Naive thymus-derived CD4-positive, alpha-beta T cell (primary cell): ENCODE results near the gene SEC14L5. TPM values are rescaled to one million over a fixed set of nuclear protein-coding genes. Genes with fewer than 3 reads are reported as not detected.

ENCODE experiments used
- ATAC-seq: fragments of 150-1000 bp; cut with Tn5 transposase; 2 replicates; pipeline ENCODE4 v1.10.0; 2021; ENCODE audit warnings: mild to moderate bottlenecking, moderate library complexity
- CTCF ChIA-PET: fragments of 350-600 bp; sonication (Branson Sonifier 250); formaldehyde crosslinking; loops from one replicate; lab custom pipeline; 2021; ENCODE audit warnings: antibody characterized with exemption; lab: Charles Lee
- POLR2A ChIA-PET: fragments of 350-600 bp; sonication (Branson Sonifier 250); formaldehyde crosslinking; loops from one replicate; lab custom pipeline; 2021; ENCODE audit warnings: antibody characterized with exemption, inconsistent platforms; lab: Charles Lee
- DNase-seq, 9 donors: peaks; one replicate each; pipeline versions ENCODE4 v3.0.0 to v3.0.0-alpha.2; 2020 to 2022; ENCODE audit warnings: mixed read lengths in 1 of 9
- H3K27ac ChIP-seq: one replicate; pipeline ENCODE4 v1.7.0; 2013; ENCODE audit warnings: mild to moderate bottlenecking, low read depth, low read length, moderate library complexity
- H3K27me3 ChIP-seq, 2 donors: one replicate each; pipeline ENCODE4 v1.7.0; 2013; ENCODE audit warnings: low read length in 2 of 2, mild to moderate bottlenecking in 2 of 2, moderate library complexity in 2 of 2; ENCODE audit not compliant: control insufficient read depth in 2 of 2, insufficient read depth in 2 of 2
- H3K36me3 ChIP-seq, 3 experiments: 1 replicate in 2 of 3; 2 replicates in 1 of 3; pipeline ENCODE4 v1.7.0; 2013; ENCODE audit warnings: low read length in 3 of 3, mild to moderate bottlenecking in 3 of 3, moderate library complexity in 1 of 3; ENCODE audit not compliant: insufficient read depth in 3 of 3, control insufficient read depth in 2 of 3
- H3K4me1 ChIP-seq, 2 donors: one replicate each; pipeline ENCODE4 v1.7.0; 2013; ENCODE audit warnings: low read length in 2 of 2, mild to moderate bottlenecking in 2 of 2, moderate library complexity in 1 of 2; ENCODE audit not compliant: control insufficient read depth in 2 of 2, insufficient read depth in 2 of 2
- H3K4me3 ChIP-seq: 2 replicates; pipeline ENCODE4 v1.7.0; 2013; ENCODE audit warnings: mild to moderate bottlenecking, low read length
- H3K9me3 ChIP-seq, 3 experiments: 1 replicate in 2 of 3; 2 replicates in 1 of 3; pipeline ENCODE4 v1.7.0; 2013; ENCODE audit warnings: low read length in 3 of 3; ENCODE audit not compliant: control insufficient read depth in 2 of 3
- H3K27ac Mint-ChIP-seq, 9 donors: one replicate each; pipeline ENCODE4 v1.8.0; 2020 to 2022; ENCODE audit warnings: mixed read lengths in 9 of 9, mild to moderate bottlenecking in 8 of 9, moderate library complexity in 5 of 9, inconsistent platforms in 2 of 9
- H3K27me3 Mint-ChIP-seq, 5 donors: one replicate each; pipeline ENCODE4 v1.8.0; 2021 to 2022; ENCODE audit warnings: mixed read lengths in 5 of 5, mild to moderate bottlenecking in 1 of 5
- H3K36me3 Mint-ChIP-seq, 5 donors: one replicate each; pipeline ENCODE4 v1.8.0; 2020 to 2022; ENCODE audit warnings: mixed read lengths in 5 of 5, mild to moderate bottlenecking in 3 of 5, inconsistent platforms in 1 of 5
- H3K4me1 Mint-ChIP-seq, 7 donors: one replicate each; pipeline ENCODE4 v1.8.0; 2020 to 2022; ENCODE audit warnings: mixed read lengths in 7 of 7, mild to moderate bottlenecking in 3 of 7, inconsistent platforms in 1 of 7
- H3K4me3 Mint-ChIP-seq, 10 donors: one replicate each; pipeline ENCODE4 v1.8.0; 2020 to 2022; ENCODE audit warnings: mild to moderate bottlenecking in 10 of 10, mixed read lengths in 10 of 10, moderate library complexity in 6 of 10, inconsistent platforms in 2 of 10
- H3K9me3 Mint-ChIP-seq, 11 donors: one replicate each; pipeline ENCODE4 v1.8.0; 2020 to 2022; ENCODE audit warnings: mixed read lengths in 11 of 11, mild to moderate bottlenecking in 4 of 11, inconsistent platforms in 1 of 11, moderate library complexity in 1 of 11
- intact Hi-C, 2 donors: fragments of 100-400 bp; cut with micrococcal nuclease; formaldehyde crosslinking; loops; one replicate each; pipeline ENCODE4 v1.15.1; 2023
- polyA plus RNA-seq, 2 donors: library from polyadenylated mRNA; unstranded; fragments of 300-500 nt; fragmentation: Illumina TruSeq; gene quantifications; one replicate each; pipeline ENCODE4 v1.2.3, GENCODE V29; 2021
- total RNA-seq, 6 experiments: library from RNA in 5 of 6; stranded (reverse) in 5 of 6; gene quantifications; 1 replicate in 5 of 6; 2 replicates in 1 of 6; pipeline ENCODE4 v1.2.3 and lab custom pipeline; 2021 to 2026

SEC14L5 gene
- total and polyA plus RNA-seq, 7 experiments from 2014 or later = 0.21 to 1.0 TPM; not detected in 5

GRCh38 chr16:5012887-5013286, 54.8 kb downstream of the SEC14L5 start:
- Mint-ChIP-seq H3K27me3 (peaks cover 0 to 14% (median 4%) of the 10 kb centered on the region in 5 donors), H3K36me3 (no peaks in the 10 kb centered on the region), H3K9me3 (no peaks in the 10 kb centered on the region), H3K4me1 (peaks cover 0 to 2% (median 0%) of the 10 kb centered on the region in 7 donors), H3K4me3 (no peak overlapping the region), H3K27ac (no peak overlapping the region)
- H3K27me3 ChIP-seq = no peaks in the 10 kb centered on the region
- ChIA-PET POLR2A (no interaction called here), CTCF (no interaction called here)
- H3K36me3 ChIP-seq = no peaks in the 10 kb centered on the region
- no peaks in the 10 kb centered on the region for H3K4me1 ChIP-seq
- DNase-seq (no peak), ATAC-seq (no peak)
- H3K27ac ChIP-seq = no peak overlapping the region
- intact Hi-C loops = no loop called here
- H3K9me3 ChIP-seq = no peaks in the 10 kb centered on the region
- H3K4me3 ChIP-seq = no peak overlapping the region

- H3K27me3 Mint-ChIP-seq = peaks cover 0 to 7% (median 3%) of the 10 kb centered on the region in 5 donors
- Histone ChIP-seq H3K36me3 (no peaks in the 10 kb centered on the region), H3K27ac (no peak overlapping the region), H3K27me3 (no peaks in the 10 kb centered on the region), H3K9me3 (no peaks in the 10 kb centered on the region), H3K4me3 (no peak overlapping the region), H3K4me1 (no peaks in the 10 kb centered on the region)
- DNase-seq (no peak), ATAC-seq (no peak)
- H3K4me1 Mint-ChIP-seq = peaks cover 0 to 2% (median 0%) of the 10 kb centered on the region in 7 donors
- CTCF ChIA-PET = no interaction called here
- H3K4me3 Mint-ChIP-seq = no peak overlapping the region
- no peaks in the 10 kb centered on the region for H3K9me3 Mint-ChIP-seq
- POLR2A ChIA-PET = no interaction called here
- H3K36me3 Mint-ChIP-seq = no peaks in the 10 kb centered on the region
- intact Hi-C loops = no loop called here
- H3K27ac Mint-ChIP-seq = no peak overlapping the region
Observed at GRCh38 chr16:5015351-5015750, 57.2 kb downstream of the SEC14L5 start.

- Mint-ChIP-seq H3K36me3 (no peaks in the 10 kb centered on the region), H3K4me3 (no peak overlapping the region), H3K27ac (no peak overlapping the region), H3K4me1 (peaks cover 0 to 2% (median 0%) of the 10 kb centered on the region in 7 donors), H3K9me3 (no peaks in the 10 kb centered on the region), H3K27me3 (peaks cover 0 to 9% (median 0%) of the 10 kb centered on the region in 5 donors)
- Histone ChIP-seq H3K27ac (no peak overlapping the region), H3K4me1 (no peaks in the 10 kb centered on the region), H3K36me3 (no peaks in the 10 kb centered on the region), H3K9me3 (no peaks in the 10 kb centered on the region), H3K4me3 (no peak overlapping the region), H3K27me3 (no peaks in the 10 kb centered on the region)
- CTCF ChIA-PET = no interaction called here
- POLR2A ChIA-PET = no interaction called here
- ATAC-seq (no peak), DNase-seq (no peak)
- intact Hi-C loops = no loop called here
Observed at GRCh38 chr16:5015887-5016286, 57.8 kb downstream of the SEC14L5 start.

GRCh38 chr16:5016967-5017677, 59.0 kb downstream of the SEC14L5 start:
- Histone ChIP-seq H3K27me3 (no peaks in the 10 kb centered on the region), H3K4me3 (no peak overlapping the region), H3K4me1 (no peaks in the 10 kb centered on the region), H3K9me3 (no peaks in the 10 kb centered on the region), H3K36me3 (no peaks in the 10 kb centered on the region), H3K27ac (no peak overlapping the region)
- H3K4me1 Mint-ChIP-seq = peaks cover 0 to 2% (median 0%) of the 10 kb centered on the region in 7 donors
- no peaks in the 10 kb centered on the region for H3K36me3 Mint-ChIP-seq
- no peak overlapping the region for H3K4me3 Mint-ChIP-seq
- ChIA-PET POLR2A (no interaction called here), CTCF (no interaction called here)
- no peak overlapping the region for H3K27ac Mint-ChIP-seq
- H3K27me3 Mint-ChIP-seq = peaks cover 0 to 9% (median 0%) of the 10 kb centered on the region in 5 donors
- DNase-seq (no peak), ATAC-seq (no peak)
- intact Hi-C loops = no loop called here
- no peaks in the 10 kb centered on the region for H3K9me3 Mint-ChIP-seq

- DNase-seq (no peak), ATAC-seq (no peak)
- Histone ChIP-seq H3K27ac (no peak overlapping the region), H3K4me3 (no peak overlapping the region), H3K27me3 (no peaks in the 10 kb centered on the region), H3K4me1 (no peaks in the 10 kb centered on the region), H3K9me3 (no peaks in the 10 kb centered on the region), H3K36me3 (no peaks in the 10 kb centered on the region)
- intact Hi-C loops = no loop called here
- H3K27ac Mint-ChIP-seq = no peak overlapping the region
- H3K4me3 Mint-ChIP-seq = no peak overlapping the region
- H3K36me3 Mint-ChIP-seq = no peaks in the 10 kb centered on the region
- ChIA-PET POLR2A (no interaction called here), CTCF (no interaction called here)
- H3K4me1 Mint-ChIP-seq = peaks cover 0 to 2% (median 0%) of the 10 kb centered on the region in 7 donors
- H3K9me3 Mint-ChIP-seq = no peaks in the 10 kb centered on the region
- H3K27me3 Mint-ChIP-seq = peaks cover 0 to 9% (median 0%) of the 10 kb centered on the region in 5 donors
Observed at GRCh38 chr16:5017678-5017969, 59.5 kb downstream of the SEC14L5 start.

- POLR2A ChIA-PET = no interaction called here
- no peak overlapping the region for H3K27ac Mint-ChIP-seq
Observed at GRCh38 chr16:5018793-5019192, 60.7 kb downstream of the SEC14L5 start.

GRCh38 chr16:5019775-5020174, 61.6 kb downstream of the SEC14L5 start:
- CTCF ChIA-PET = no interaction called here
- intact Hi-C loops = no loop called here
- Histone ChIP-seq H3K4me3 (no peak overlapping the region), H3K27ac (no peak overlapping the region), H3K4me1 (no peaks in the 10 kb centered on the region), H3K27me3 (no peaks in the 10 kb centered on the region), H3K9me3 (no peaks in the 10 kb centered on the region), H3K36me3 (no peaks in the 10 kb centered on the region)
- Mint-ChIP-seq H3K27ac (no peak overlapping the region), H3K36me3 (no peaks in the 10 kb centered on the region), H3K27me3 (peaks cover 0 to 9% (median 0%) of the 10 kb centered on the region in 5 donors), H3K9me3 (no peaks in the 10 kb centered on the region), H3K4me1 (peaks cover 0 to 2% (median 0%) of the 10 kb centered on the region in 7 donors), H3K4me3 (no peak overlapping the region)
- POLR2A ChIA-PET = interaction anchor here (0.9 kb wide), 1 partner anchor 14 kb away, joined by 3 read pairs; the partner anchor contains the start of gene NAGPA
- ATAC-seq (no peak), DNase-seq (no peak)

More at GRCh38 chr16:5018793-5019192, 60.7 kb downstream of the SEC14L5 start:
- Histone ChIP-seq H3K36me3 (no peaks in the 10 kb centered on the region), H3K27me3 (no peaks in the 10 kb centered on the region), H3K4me3 (no peak overlapping the region), H3K27ac (no peak overlapping the region), H3K4me1 (no peaks in the 10 kb centered on the region), H3K9me3 (no peaks in the 10 kb centered on the region)
- intact Hi-C loops = no loop called here
- Mint-ChIP-seq H3K27me3 (peaks cover 0 to 9% (median 0%) of the 10 kb centered on the region in 5 donors), H3K4me3 (no peak overlapping the region), H3K4me1 (peaks cover 0 to 2% (median 0%) of the 10 kb centered on the region in 7 donors), H3K36me3 (no peaks in the 10 kb centered on the region), H3K9me3 (no peaks in the 10 kb centered on the region)
- no peak for DNase-seq
- no peak for ATAC-seq
- CTCF ChIA-PET = interaction anchor here (0.7 kb wide), 1 partner anchor 500 kb away, joined by 4 read pairs; no protein-coding TSS in a partner anchor
